GM12865 (cell line): Measurements from ENCODE around the gene HGFAC.

Source experiments
- DNase-seq: peaks from one replicate; pipeline ENCODE4 v3.0.0; 2010; ENCODE audit warnings: low read depth
- H3K4me3 ChIP-seq: 2 replicates; pipeline ENCODE4 v1.5.1; 2011; ENCODE audit warnings: mild to moderate bottlenecking, low read depth, low read length, control low read depth
- TF ChIP-seq, protein P1 (sequence below): IDR thresholded peaks from 2 replicates; pipeline ENCODE4 v1.5.1; 2011; ENCODE audit warnings: low read length, control low read depth, low read depth, inconsistent platforms; ENCODE audit not compliant: insufficient read depth; ENCODE audit errors: missing control alignments

The HGFAC gene

DNA sequence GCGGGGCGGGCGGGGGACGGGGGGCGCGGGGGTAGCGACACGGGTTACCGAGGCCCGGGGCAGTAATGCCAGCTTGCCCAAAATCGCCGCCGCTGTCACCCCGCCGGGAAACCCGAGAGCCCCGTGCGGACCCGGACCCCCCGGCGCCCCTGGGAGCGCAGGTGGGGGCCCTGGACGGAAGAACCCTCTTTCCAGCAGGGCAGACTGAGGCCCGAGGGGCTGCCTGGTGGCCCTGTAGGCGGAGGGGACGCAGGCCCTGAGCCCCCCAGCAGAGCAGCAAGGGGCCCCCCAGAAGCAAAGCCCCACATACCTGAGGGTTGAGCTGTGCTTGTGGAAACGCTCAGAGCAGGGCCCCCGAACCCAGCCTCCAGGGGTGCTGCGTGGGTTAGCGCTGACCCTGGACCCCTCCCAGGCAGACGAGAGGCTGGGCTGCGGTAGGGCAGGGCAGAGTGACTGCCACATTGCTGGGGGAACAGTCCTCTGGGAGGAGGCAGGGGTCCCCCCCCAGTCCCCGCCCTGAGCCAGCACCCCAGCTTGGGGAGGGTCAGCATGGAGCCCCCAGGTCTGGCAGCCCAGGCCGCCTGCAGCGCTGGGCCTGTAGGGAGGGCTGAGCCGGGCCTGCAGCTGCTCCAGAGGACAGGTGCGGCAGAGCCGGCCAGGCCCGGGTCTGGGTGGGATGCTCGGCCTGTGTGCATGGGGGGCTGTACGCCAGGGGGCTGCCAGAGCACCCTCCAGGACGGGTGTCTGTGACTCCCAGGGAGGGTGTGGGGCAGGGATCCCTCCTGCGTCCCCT, 22.0 kb downstream of the HGFAC start:
- H3K4me3 ChIP-seq: no peak overlapping the region
- TF ChIP-seq, protein P1, sequence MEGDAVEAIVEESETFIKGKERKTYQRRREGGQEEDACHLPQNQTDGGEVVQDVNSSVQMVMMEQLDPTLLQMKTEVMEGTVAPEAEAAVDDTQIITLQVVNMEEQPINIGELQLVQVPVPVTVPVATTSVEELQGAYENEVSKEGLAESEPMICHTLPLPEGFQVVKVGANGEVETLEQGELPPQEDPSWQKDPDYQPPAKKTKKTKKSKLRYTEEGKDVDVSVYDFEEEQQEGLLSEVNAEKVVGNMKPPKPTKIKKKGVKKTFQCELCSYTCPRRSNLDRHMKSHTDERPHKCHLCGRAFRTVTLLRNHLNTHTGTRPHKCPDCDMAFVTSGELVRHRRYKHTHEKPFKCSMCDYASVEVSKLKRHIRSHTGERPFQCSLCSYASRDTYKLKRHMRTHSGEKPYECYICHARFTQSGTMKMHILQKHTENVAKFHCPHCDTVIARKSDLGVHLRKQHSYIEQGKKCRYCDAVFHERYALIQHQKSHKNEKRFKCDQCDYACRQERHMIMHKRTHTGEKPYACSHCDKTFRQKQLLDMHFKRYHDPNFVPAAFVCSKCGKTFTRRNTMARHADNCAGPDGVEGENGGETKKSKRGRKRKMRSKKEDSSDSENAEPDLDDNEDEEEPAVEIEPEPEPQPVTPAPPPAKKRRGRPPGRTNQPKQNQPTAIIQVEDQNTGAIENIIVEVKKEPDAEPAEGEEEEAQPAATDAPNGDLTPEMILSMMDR: no peak
- DNase-seq: no peak

DNA sequence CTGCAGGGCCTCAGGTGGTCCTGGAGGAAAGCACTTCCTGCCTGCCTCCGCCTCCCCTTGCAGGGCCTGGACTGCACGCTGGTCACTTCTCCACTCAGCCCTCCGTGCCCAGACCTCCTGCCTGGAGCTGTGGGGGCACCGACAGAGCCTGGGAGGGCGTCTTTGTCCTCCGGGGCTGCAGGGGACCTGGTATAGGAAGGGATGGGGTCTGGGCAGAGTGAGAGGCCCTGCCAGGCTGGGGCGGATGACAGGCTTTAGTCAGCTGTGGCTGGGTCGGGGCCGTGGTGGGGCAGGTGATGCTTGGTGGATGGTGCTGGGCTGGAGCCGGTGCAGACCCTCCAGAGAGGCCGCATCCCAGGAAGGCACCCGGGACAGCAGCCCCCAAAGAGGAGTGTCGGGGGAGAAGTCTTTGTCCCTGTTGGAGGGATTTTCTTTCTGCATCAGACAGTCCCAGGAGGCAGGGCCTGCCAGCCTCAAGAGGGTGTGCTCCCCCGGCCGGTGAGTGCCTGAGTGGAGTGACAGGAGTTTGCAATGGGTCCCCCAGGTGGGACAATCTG, 22.7 kb downstream of the HGFAC start:
- TF ChIP-seq, protein P1: no peak
- H3K4me3 ChIP-seq: no peak overlapping the region
- DNase-seq: no peak

DNA sequence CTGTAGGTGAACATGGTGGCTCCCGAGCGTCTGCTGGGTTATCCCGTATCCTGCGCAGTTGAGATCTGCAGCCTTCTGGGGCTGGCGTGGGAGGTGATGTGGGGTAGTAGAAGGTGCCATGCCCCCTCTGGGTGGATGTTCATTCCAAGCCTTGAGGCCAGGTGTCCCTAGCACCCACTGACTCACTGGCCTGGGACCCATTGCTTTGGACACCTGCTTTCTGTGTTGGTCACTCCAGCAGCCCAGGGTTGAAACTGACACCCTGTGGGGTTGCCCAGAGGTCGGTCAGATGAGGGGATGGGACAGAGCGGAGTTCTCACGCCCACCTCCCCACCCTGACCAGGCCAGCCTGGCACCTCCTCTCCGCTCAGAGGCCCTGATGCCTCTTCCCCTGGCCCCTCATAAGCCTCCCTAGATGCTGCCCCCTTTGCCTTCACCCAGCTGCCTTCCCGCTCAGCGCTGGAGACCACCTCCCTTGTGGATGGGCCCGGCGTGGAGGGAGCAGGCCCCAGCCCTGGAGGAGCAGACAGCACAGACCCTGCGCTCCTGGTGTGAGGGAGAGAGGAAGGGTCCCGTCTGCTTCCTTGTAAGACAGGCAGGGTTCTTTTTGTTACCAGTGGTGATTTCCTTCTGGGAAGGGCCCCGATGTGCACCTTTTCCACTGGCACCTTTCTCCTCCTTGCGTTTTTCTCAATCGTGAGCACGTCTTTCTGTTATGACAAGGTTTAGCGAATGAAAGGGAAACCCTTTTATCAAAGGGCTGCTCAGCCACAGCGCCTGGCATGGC, 23.3 kb downstream of the HGFAC start:
- DNase-seq: no peak
- no peak overlapping the region for H3K4me3 ChIP-seq
- TF ChIP-seq, protein P1: no peak

DNA sequence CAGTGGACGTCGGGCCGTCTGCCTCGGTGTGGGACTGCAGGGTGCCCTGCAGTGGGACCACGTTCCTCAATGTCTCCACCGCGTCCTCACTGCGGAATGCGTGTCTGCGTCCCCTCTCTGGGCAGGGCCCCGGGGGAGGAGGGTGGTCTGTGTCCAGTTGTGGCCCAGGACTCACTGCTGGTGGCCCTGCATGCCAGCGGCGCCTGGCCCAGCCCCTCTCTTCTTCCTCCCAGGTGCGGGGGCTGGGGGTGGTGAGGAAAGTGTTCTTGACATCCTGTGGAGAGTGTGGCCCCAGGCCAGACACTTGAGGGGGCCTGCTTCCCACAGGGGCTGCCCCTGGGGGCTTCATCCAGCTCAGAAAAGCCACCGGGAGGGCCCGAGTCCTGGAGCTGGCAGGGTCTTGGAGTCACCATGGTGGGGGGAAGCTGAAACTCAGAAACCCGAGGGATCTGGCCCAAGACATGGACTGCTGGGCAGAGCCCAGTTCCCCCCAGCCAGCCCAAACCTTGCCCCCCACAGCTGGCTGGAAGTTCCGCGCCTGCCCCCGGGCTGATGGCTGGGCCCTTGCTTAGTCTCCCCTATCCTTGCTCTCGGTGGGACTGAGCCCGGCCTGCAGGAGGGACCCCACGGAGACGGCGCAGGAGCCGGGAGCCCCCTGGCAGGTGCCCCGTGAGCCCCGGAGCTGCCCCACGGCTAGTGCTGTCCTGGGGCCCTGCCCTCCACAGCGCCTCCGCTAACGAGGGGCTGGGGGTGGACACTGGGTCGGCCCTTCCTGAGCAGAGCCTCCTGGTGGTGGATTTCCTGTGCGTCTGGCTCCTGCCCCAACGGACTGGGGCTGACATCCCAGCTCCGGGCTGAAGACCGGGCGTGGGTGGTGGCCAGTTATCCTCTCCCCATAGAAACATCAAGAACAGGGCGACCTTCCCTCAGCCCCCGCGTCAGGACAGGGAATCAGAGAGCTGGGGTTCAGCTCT, 24.2 kb downstream of the HGFAC start:
- no peak for DNase-seq
- H3K4me3 ChIP-seq: no peak overlapping the region
- TF ChIP-seq, protein P1: no peak

DNA sequence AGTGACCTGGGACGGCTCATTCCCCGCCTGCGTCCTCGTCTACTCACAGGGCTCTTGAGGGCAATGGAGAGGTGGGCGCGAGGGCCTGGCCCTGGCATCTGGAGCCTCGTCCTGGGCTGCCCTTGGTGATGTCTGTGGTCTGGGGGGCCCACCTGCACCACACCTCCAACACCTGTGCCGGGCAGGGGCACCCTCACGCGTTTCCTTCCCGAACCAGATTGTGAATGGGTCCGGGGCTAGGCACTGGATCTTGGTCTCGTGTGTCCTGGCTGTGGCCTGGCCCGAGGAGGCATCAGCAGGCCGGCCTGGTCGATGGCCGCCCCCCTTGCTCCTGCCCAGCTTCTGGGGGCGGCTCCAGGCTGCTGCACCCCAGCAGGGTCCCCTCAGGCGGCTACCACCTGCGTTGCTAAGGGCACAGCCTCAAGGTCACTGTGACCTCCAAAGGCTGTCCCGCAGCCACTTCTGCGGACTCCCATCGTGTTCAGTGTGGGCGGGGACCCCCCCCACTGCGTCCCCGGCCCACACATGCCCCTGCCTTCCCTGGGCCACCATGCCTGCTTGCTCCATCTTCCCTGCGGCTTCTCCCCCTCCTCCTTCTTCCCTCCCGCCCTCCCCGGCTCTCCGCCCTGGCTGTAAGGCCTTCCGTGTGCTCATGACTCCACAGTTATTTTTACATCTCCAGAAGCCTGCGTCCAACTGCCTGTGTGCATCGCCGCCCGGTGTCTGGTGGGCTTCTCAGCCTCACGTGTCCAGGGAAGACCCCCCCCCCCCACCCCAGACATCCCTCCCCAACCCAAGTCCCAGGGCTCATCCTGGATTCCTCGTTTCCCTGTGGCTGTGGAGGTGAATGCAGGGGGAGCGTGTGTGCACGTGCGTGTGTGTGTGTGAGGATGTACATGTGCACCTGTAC, 25.2 kb downstream of the HGFAC start:
- DNase-seq: no peak
- TF ChIP-seq, protein P1: no peak
- H3K4me3 ChIP-seq: no peak overlapping the region
